BE2C (cell line): ENCODE data around the gene IFITM10.

ENCODE experiments used
- DNase-seq: peaks from one replicate; pipeline ENCODE4 v3.0.0-alpha.2; 2020
- H3K27me3 ChIP-seq: fragments of 250-450 bp; sonication (Bioruptor Pico); 2 replicates; pipeline ENCODE4 v1.5.1; 2020; ENCODE audit warnings: mild to moderate bottlenecking
- H3K36me3 ChIP-seq: fragments of 250-450 bp; sonication (Bioruptor Pico); 2 replicates; pipeline ENCODE4 v1.5.1; 2020; ENCODE audit warnings: mild to moderate bottlenecking
- H3K4me1 ChIP-seq: fragments of 250-450 bp; sonication (Bioruptor Pico); 2 replicates; pipeline ENCODE4 v1.5.1; 2020
- H3K4me3 ChIP-seq: 2 replicates; pipeline ENCODE4 v1.5.1; 2011; ENCODE audit warnings: low read depth, low read length
- H3K9me3 ChIP-seq: fragments of 250-450 bp; sonication (Bioruptor Pico); 2 replicates; pipeline ENCODE4 v1.5.1; 2020
- CTCF ChIP-seq: IDR thresholded peaks from 2 replicates; pipeline ENCODE4 v1.5.1; 2012; ENCODE audit warnings: mild to moderate bottlenecking, low read depth, low read length

Gene IFITM10

GRCh38 chr11:1732418-1733008 lies 17.9 kb downstream of the IFITM10 start:
- H3K4me3 ChIP-seq = no peak overlapping the region
- H3K27me3 ChIP-seq = peaks cover 27% of the 10 kb centered on the region
- no peaks in the 10 kb centered on the region for H3K4me1 ChIP-seq
- no peak for DNase-seq
- H3K36me3 ChIP-seq = no peaks in the 10 kb centered on the region
- H3K9me3 ChIP-seq = no peaks in the 10 kb centered on the region
- TF ChIP-seq CTCF = no peak

DNA sequence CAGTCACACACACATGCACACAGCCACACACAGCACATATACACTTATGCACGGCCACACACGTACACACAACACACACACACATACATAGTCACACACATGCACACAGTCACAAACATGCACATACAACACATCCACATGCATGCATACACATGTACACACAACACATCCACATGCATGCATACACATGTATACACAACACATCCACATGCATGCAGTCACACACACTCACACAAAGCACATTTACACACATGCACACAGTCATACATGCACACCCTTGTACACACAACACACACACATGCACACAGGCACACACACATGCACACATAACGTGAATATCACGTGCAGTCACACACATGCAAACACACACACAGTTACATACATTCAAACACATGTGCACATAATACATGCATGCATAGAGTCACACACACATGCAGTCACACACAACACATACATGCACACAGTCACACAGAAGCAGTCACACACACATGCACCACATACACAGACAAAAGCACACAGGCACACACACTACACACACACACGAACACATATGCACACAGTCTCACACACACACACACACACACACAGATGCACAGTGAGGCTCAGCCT lies 18.8 kb downstream of the IFITM10 start:
- H3K9me3 ChIP-seq = no peaks in the 10 kb centered on the region
- peaks cover 29% of the 10 kb centered on the region for H3K27me3 ChIP-seq
- TF ChIP-seq CTCF = no peak
- no peak for DNase-seq
- H3K36me3 ChIP-seq = no peaks in the 10 kb centered on the region
- H3K4me1 ChIP-seq = no peaks in the 10 kb centered on the region
- no peak overlapping the region for H3K4me3 ChIP-seq

DNA sequence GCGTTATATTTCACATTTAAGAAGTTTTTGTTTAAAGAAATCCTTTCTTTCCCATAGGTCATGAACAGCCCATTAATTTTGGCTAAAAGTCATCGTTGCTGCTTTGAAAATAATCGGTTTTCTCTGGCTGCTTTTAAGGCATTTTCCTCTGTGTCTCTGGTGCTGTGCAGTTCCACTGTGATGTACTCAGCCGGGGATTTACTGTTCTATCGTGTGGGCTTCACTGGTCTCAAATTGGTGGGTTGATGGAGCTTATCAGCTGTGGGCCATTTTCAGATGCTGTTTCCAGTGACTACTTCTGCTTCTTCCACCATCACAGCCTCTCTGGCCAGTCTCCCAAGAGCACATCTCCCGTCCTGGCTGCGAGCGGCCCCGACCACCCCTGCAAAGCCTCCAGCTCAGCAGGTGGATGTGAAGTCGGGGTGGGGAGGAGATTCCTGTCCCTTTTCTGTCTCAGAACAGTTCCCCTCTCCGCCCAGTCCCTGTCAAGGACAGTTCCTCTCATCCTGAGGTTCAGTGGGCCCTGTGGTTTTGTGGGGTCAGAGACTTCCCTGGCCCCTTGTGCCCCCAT lies 20.3 kb downstream of the IFITM10 start:
- Histone ChIP-seq H3K4me1 (no peaks in the 10 kb centered on the region), H3K9me3 (no peaks in the 10 kb centered on the region), H3K4me3 (no peak overlapping the region), H3K27me3 (peaks cover 29% of the 10 kb centered on the region), H3K36me3 (no peaks in the 10 kb centered on the region)
- TF ChIP-seq CTCF = no peak
- no peak for DNase-seq

GRCh38 chr11:1729692-1730011 lies 20.7 kb downstream of the IFITM10 start:
- no peak overlapping the region for H3K4me3 ChIP-seq
- no peak for DNase-seq
- H3K4me1 ChIP-seq = no peaks in the 10 kb centered on the region

GRCh38 chr11:1728931-1729691 lies 21.3 kb downstream of the IFITM10 start:
- TF ChIP-seq CTCF = no peak
- no peaks in the 10 kb centered on the region for H3K4me1 ChIP-seq
- H3K27me3 ChIP-seq = peaks cover 34% of the 10 kb centered on the region
- no peaks in the 10 kb centered on the region for H3K36me3 ChIP-seq
- no peak for DNase-seq
- no peak overlapping the region for H3K4me3 ChIP-seq
- no peaks in the 10 kb centered on the region for H3K9me3 ChIP-seq

More at GRCh38 chr11:1729692-1730011, 20.7 kb downstream of the IFITM10 start:
- no peak for TF ChIP-seq CTCF
- H3K9me3 ChIP-seq = no peaks in the 10 kb centered on the region
- H3K36me3 ChIP-seq = no peaks in the 10 kb centered on the region
- H3K27me3 ChIP-seq = peaks cover 31% of the 10 kb centered on the region

DNA sequence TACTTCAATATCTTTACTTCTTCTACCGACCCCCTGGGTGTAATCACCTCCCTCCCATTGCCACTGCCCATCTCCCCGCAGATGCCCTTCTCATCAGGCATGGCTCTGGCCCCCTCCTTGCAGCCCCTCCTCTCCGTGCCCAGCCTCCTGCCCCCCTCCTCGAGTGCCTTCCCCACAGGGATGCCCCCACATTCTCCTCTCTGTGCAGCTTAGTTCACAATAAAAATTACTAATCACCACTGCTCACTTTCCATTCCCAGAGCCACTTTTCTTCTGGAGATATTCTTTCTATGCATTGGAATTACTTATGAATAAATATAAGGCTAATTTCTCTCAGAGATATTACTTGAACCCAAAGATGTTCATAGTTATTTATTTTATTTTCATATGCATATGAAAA lies 22.1 kb downstream of the IFITM10 start:
- H3K4me1 ChIP-seq = no peaks in the 10 kb centered on the region
- H3K9me3 ChIP-seq = no peaks in the 10 kb centered on the region
- DNase-seq = no peak
- no peak overlapping the region for H3K4me3 ChIP-seq
- peaks cover 34% of the 10 kb centered on the region for H3K27me3 ChIP-seq
- TF ChIP-seq CTCF = no peak
- no peaks in the 10 kb centered on the region for H3K36me3 ChIP-seq
